NOMO-1 treated with dmso at 0.1 percent for 144 hours (cell line): Measurements from ENCODE around the gene RNF157.

Experiments
- DNase-seq: peaks from one replicate; lab custom pipeline; 2025; ENCODE audit not compliant: unreplicated experiment; lab: John Stamatoyannopoulos, UW

The RNF157 gene

DNA sequence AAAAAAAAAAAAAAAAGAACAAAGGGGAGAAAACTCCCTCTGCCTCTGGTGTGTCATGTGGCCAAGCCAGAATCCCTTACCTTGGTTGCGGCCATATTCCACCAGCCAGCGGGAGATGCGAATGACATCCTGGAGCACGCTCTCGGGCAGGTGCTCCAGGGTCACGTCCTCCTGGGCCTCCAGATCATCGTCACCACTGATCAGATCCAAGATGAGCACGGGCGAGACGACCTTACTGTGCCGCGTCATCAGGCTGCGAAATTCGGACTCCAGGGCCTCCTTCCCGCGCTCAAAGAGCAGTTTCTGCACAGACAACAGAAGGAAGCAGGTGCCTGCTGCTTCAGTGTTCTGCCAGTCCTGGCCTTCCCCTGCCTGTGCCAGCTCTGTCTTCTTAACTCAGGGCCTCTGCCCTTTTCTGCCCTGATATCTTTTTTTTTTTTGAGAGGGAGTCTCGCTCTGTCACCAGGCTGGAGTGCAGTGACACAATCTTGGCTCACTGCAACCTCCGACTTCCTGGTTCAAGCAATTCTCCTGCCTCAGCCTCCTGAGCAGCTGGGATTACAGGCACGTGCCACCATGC, 142.5 kb downstream of the RNF157 start:
- DNase-seq = no peak

DNA sequence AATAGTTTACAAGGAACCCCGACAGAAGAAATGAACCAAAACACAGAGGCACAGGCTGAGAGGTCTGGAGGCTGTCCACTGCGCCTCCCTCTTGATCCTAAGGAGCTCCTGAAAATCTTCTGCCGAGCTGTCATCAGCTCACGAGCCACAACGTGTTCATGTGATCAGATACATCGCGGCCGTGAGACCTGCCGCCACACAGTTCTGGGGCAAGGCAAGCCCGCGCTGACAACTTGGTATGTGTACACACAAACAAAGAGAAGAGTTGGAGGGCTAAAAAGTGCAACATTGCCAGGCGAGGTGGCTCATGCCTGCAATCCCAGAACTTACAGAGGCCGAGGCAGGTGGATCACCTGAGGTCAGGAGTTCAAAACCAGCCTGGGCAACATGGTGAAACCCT, 144.3 kb downstream of the RNF157 start:
- no peak for DNase-seq

DNA sequence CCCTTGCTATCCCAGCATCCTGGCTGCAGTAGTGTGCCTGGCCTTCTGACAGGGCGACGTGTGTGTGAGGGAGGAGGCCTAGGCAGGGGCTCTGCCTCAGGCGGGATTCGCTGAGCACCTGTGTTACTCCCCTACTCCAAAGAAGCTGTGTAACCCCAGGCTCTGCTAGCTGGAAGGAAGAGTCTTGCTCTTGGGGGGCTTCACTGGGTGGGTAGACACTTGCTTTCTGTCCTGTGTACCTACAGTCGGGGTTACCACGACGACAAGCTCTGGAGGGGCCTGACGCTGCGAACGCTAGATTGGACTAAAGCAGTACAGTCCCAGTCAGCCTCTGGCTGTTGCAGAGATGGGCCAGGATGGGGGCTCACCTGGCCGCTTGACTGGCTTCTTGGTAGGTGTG, 146.2 kb downstream of the RNF157 start:
- no peak for DNase-seq

- no peak for DNase-seq
Measured at GRCh38 chr17:76092526-76093413, 147.5 kb downstream of the RNF157 start.
